ENCODE measurements around the gene NRXN3. TPM values are rescaled to one million over a fixed set of nuclear protein-coding genes. Genes with fewer than 3 reads are reported as not detected.

NRXN3 gene
- total and polyA plus RNA-seq, 8 donors: 1.3 to 7.6 (median 1.5) TPM

- H3K36me3 ChIP-seq: no peaks in the 10 kb centered on the region
- H3K4me3 ChIP-seq: no peak overlapping the region
- no peaks in the 10 kb centered on the region for H3K27me3 ChIP-seq
- intact Hi-C loops (cut with DNase I): no loop called here
- no peaks in the 10 kb centered on the region for H3K9me3 ChIP-seq
- DNase-seq (no peak), ATAC-seq (no peak)
- H3K27ac ChIP-seq: no peak overlapping the region
- TF ChIP-seq CTCF (IDR thresholded peaks at IDR 0.05): no peak
- H3K4me1 ChIP-seq: no peaks in the 10 kb centered on the region
Measured at GRCh38 chr14:79829405-79830166, 1659.4 kb downstream of the NRXN3 start.

GRCh38 chr14:79831195-79831892 is 1661.2 kb downstream of the NRXN3 start:
- H3K27me3 ChIP-seq: no peaks in the 10 kb centered on the region
- intact Hi-C loops (cut with DNase I): no loop called here
- no peak overlapping the region for H3K4me3 ChIP-seq
- no peaks in the 10 kb centered on the region for H3K9me3 ChIP-seq
- DNase-seq (peak in 2 of 4 donors; percentile 63 to 76), ATAC-seq (no peak)
- no peak overlapping the region for H3K27ac ChIP-seq
- TF ChIP-seq CTCF (IDR thresholded peaks at IDR 0.05): no peak
- no peaks in the 10 kb centered on the region for H3K36me3 ChIP-seq
- no peaks in the 10 kb centered on the region for H3K4me1 ChIP-seq

- ATAC-seq: no peak
- TF ChIP-seq CTCF (IDR thresholded peaks at IDR 0.05): no peak
- Histone ChIP-seq H3K36me3 (no peaks in the 10 kb centered on the region), H3K4me3 (no peak overlapping the region), H3K27me3 (no peaks in the 10 kb centered on the region), H3K27ac (no peak overlapping the region), H3K4me1 (no peaks in the 10 kb centered on the region), H3K9me3 (no peaks in the 10 kb centered on the region)
- intact Hi-C loops (cut with DNase I): no loop called here
- no peak for DNase-seq
Measured at GRCh38 chr14:79833781-79834180, 1663.6 kb downstream of the NRXN3 start.

- Histone ChIP-seq H3K9me3 (no peaks in the 10 kb centered on the region), H3K27ac (no peak overlapping the region), H3K4me1 (no peaks in the 10 kb centered on the region), H3K4me3 (no peak overlapping the region), H3K36me3 (no peaks in the 10 kb centered on the region), H3K27me3 (no peaks in the 10 kb centered on the region)
- TF ChIP-seq CTCF (IDR thresholded peaks at IDR 0.05): no peak
- ATAC-seq (peak; percentile 39), DNase-seq (peak in 1 of 4 donors; percentile 61)
- intact Hi-C loops (cut with DNase I): no loop called here
Measured at GRCh38 chr14:79834868-79835267, 1664.7 kb downstream of the NRXN3 start.

GRCh38 chr14:79836577-79836976 is 1666.4 kb downstream of the NRXN3 start:
- Histone ChIP-seq H3K27ac (no peak overlapping the region), H3K27me3 (no peaks in the 10 kb centered on the region), H3K4me1 (no peaks in the 10 kb centered on the region), H3K9me3 (no peaks in the 10 kb centered on the region), H3K36me3 (no peaks in the 10 kb centered on the region), H3K4me3 (no peak overlapping the region)
- no peak for ATAC-seq
- DNase-seq: no peak
- intact Hi-C loops (cut with DNase I): no loop called here
- no peak for TF ChIP-seq CTCF (IDR thresholded peaks at IDR 0.05)

All from left lung (tissue), 10 donors.